ENCODE measurements around the gene USP1.

Gene USP1

GRCh38 chr1:62437273-62437940 lies 558 bp downstream of the USP1 start:
- H3K36me3 ChIP-seq (ENCODE audit: insufficient read depth, low read length): no peaks in the 10 kb centered on the region
- no peaks in the 10 kb centered on the region for H3K9me3 ChIP-seq (ENCODE audit: control insufficient read depth, insufficient read depth, low read length)
- H3K4me1 ChIP-seq (ENCODE audit: insufficient read depth, low read length): peaks cover 5% of the 10 kb centered on the region; the same call in 1 of the 2 replicates
- peak overlapping the region; percentile 95 for H3K9ac ChIP-seq (ENCODE audit: low read depth, low read length)

- Histone ChIP-seq H3K9me3 (ENCODE audit: control insufficient read depth, insufficient read depth, low read length) (no peaks in the 10 kb centered on the region), H3K4me1 (ENCODE audit: insufficient read depth, low read length) (peaks cover 5% of the 10 kb centered on the region; the same call in 1 of the 2 replicates), H3K36me3 (ENCODE audit: insufficient read depth, low read length) (no peaks in the 10 kb centered on the region), H3K9ac (ENCODE audit: low read depth, low read length) (peak overlapping the region; percentile 95)
These were observed 1.3 kb downstream of the USP1 start for GRCh38 chr1:62438163-62438562.

- H3K4me1 ChIP-seq (ENCODE audit: insufficient read depth, low read length): peaks cover 5% of the 10 kb centered on the region; the same call in 1 of the 2 replicates
- no peaks in the 10 kb centered on the region; the same call in 1 of the 2 replicates for H3K36me3 ChIP-seq (ENCODE audit: insufficient read depth, low read length)
- no peaks in the 10 kb centered on the region for H3K9me3 ChIP-seq (ENCODE audit: control insufficient read depth, insufficient read depth, low read length)
- no peak overlapping the region for H3K9ac ChIP-seq (ENCODE audit: low read depth, low read length)
These were observed 3.0 kb downstream of the USP1 start for GRCh38 chr1:62439652-62440371.

GRCh38 chr1:62444701-62445100 lies 7.9 kb downstream of the USP1 start:
- Histone ChIP-seq H3K4me1 (ENCODE audit: insufficient read depth, low read length) (peaks cover 4% of the 10 kb centered on the region; the same call in 1 of the 2 replicates), H3K9me3 (ENCODE audit: control insufficient read depth, insufficient read depth, low read length) (no peaks in the 10 kb centered on the region), H3K36me3 (ENCODE audit: insufficient read depth, low read length) (peaks cover 10% of the 10 kb centered on the region), H3K9ac (ENCODE audit: low read depth, low read length) (no peak overlapping the region)

GRCh38 chr1:62448221-62448933 lies 11.5 kb downstream of the USP1 start:
- Histone ChIP-seq H3K36me3 (ENCODE audit: insufficient read depth, low read length) (peaks cover 17% of the 10 kb centered on the region), H3K9me3 (ENCODE audit: control insufficient read depth, insufficient read depth, low read length) (no peaks in the 10 kb centered on the region), H3K4me1 (ENCODE audit: insufficient read depth, low read length) (no peaks in the 10 kb centered on the region), H3K9ac (ENCODE audit: low read depth, low read length) (no peak overlapping the region)

- Histone ChIP-seq H3K36me3 (ENCODE audit: insufficient read depth, low read length) (peaks cover 17% of the 10 kb centered on the region), H3K9ac (ENCODE audit: low read depth, low read length) (no peak overlapping the region), H3K4me1 (ENCODE audit: insufficient read depth, low read length) (no peaks in the 10 kb centered on the region), H3K9me3 (ENCODE audit: control insufficient read depth, insufficient read depth, low read length) (no peaks in the 10 kb centered on the region)
These were observed 13.5 kb downstream of the USP1 start for GRCh38 chr1:62450301-62450700.

- Histone ChIP-seq H3K36me3 (ENCODE audit: insufficient read depth, low read length) (peaks cover 11% of the 10 kb centered on the region), H3K9ac (ENCODE audit: low read depth, low read length) (no peak overlapping the region), H3K4me1 (ENCODE audit: insufficient read depth, low read length) (no peaks in the 10 kb centered on the region), H3K9me3 (ENCODE audit: control insufficient read depth, insufficient read depth, low read length) (no peaks in the 10 kb centered on the region)
These were observed 16.1 kb downstream of the USP1 start for GRCh38 chr1:62452951-62453350.

- no peaks in the 10 kb centered on the region for H3K36me3 ChIP-seq (ENCODE audit: insufficient read depth, low read length)
- no peak overlapping the region for H3K9ac ChIP-seq (ENCODE audit: low read depth, low read length)
- no peaks in the 10 kb centered on the region for H3K4me1 ChIP-seq (ENCODE audit: insufficient read depth, low read length)
- H3K9me3 ChIP-seq (ENCODE audit: control insufficient read depth, insufficient read depth, low read length): no peaks in the 10 kb centered on the region
These were observed 21.1 kb downstream of the USP1 start for GRCh38 chr1:62457955-62458354.

GRCh38 chr1:62462370-62462769 lies 25.5 kb downstream of the USP1 start:
- Histone ChIP-seq H3K9ac (ENCODE audit: low read depth, low read length) (no peak overlapping the region), H3K36me3 (ENCODE audit: insufficient read depth, low read length) (no peaks in the 10 kb centered on the region; the same call in 1 of the 2 replicates), H3K4me1 (ENCODE audit: insufficient read depth, low read length) (no peaks in the 10 kb centered on the region), H3K9me3 (ENCODE audit: control insufficient read depth, insufficient read depth, low read length) (no peaks in the 10 kb centered on the region)

GRCh38 chr1:62467092-62467491 lies 30.2 kb downstream of the USP1 start:
- no peaks in the 10 kb centered on the region; the same call in 1 of the 2 replicates for H3K36me3 ChIP-seq (ENCODE audit: insufficient read depth, low read length)
- H3K9me3 ChIP-seq (ENCODE audit: control insufficient read depth, insufficient read depth, low read length): no peaks in the 10 kb centered on the region

GRCh38 chr1:62476525-62477219 lies 39.8 kb downstream of the USP1 start:
- H3K36me3 ChIP-seq (ENCODE audit: insufficient read depth, low read length): peaks cover 2% of the 10 kb centered on the region; the same call in 1 of the 2 replicates
- H3K9me3 ChIP-seq (ENCODE audit: control insufficient read depth, insufficient read depth, low read length): no peaks in the 10 kb centered on the region
- no peak overlapping the region for H3K9ac ChIP-seq (ENCODE audit: low read depth, low read length)
- H3K4me1 ChIP-seq (ENCODE audit: insufficient read depth, low read length): peaks cover 22% of the 10 kb centered on the region; the same call in 1 of the 2 replicates

More at GRCh38 chr1:62467092-62467491, 30.2 kb downstream of the USP1 start:
- Histone ChIP-seq H3K4me1 (ENCODE audit: insufficient read depth, low read length) (no peaks in the 10 kb centered on the region), H3K9ac (ENCODE audit: low read depth, low read length) (no peak overlapping the region)

GRCh38 chr1:62481681-62482080 lies 44.8 kb downstream of the USP1 start:
- H3K9me3 ChIP-seq (ENCODE audit: control insufficient read depth, insufficient read depth, low read length): no peaks in the 10 kb centered on the region
- no peaks in the 10 kb centered on the region for H3K36me3 ChIP-seq (ENCODE audit: insufficient read depth, low read length)
- H3K9ac ChIP-seq (ENCODE audit: low read depth, low read length): no peak overlapping the region
- peaks cover 10% of the 10 kb centered on the region; the same call in 1 of the 2 replicates for H3K4me1 ChIP-seq (ENCODE audit: insufficient read depth, low read length)

- Histone ChIP-seq H3K9ac (ENCODE audit: low read depth, low read length) (no peak overlapping the region), H3K36me3 (ENCODE audit: insufficient read depth, low read length) (no peaks in the 10 kb centered on the region), H3K4me1 (ENCODE audit: insufficient read depth, low read length) (no peaks in the 10 kb centered on the region; the same call in 1 of the 2 replicates), H3K9me3 (ENCODE audit: control insufficient read depth, insufficient read depth, low read length) (no peaks in the 10 kb centered on the region)
These were observed 48.1 kb downstream of the USP1 start for GRCh38 chr1:62484824-62485468.
